Measurements from ENCODE around the gene RYR2. TPM values are rescaled to one million over a fixed set of nuclear protein-coding genes. Genes with fewer than 3 reads are reported as not detected.
A peak's percentile ranks its signal among the peaks of the same experiment; 100 is the strongest.

Gene RYR2
- polyA plus RNA-seq, 2 of the 4 experiments (the other 2 are of a cell fraction) = 0.06 TPM; not detected in 1

GRCh38 chr1:237324226-237324625, 282.2 kb downstream of the RYR2 start:
- POLR2A ChIA-PET = no interaction called here
- Histone ChIP-seq H3K27ac (no peak overlapping the region), H3K4me2 (no peak overlapping the region), H3K9me3 (no peaks in the 10 kb centered on the region), H3K4me3 (no peak overlapping the region), H3K4me1 (no peaks in the 10 kb centered on the region)
- ATAC-seq (no peak), FAIRE-seq (no peak), DNase-seq (ENCODE audit: low read depth in 1 of 2, low spot score in 1 of 2) (no peak)
- TF ChIP-seq HOXB5 (CRISPR knock-in tag; IDR thresholded peaks at IDR 0.05) = no peak
- no peak for TF ChIP-seq HMGXB4 (CRISPR knock-in tag; IDR thresholded peaks at IDR 0.05; ENCODE audit: borderline replicate concordance)
- no peak for TF ChIP-seq CHD4 (IDR thresholded peaks at IDR 0.05; ENCODE audit: borderline replicate concordance)
- TF ChIP-seq CEBPB (IDR thresholded peaks at IDR 0.05) = no peak
- no peak for TF ChIP-seq JUN (IDR thresholded peaks at IDR 0.05)
- no peak for TF ChIP-seq BHLHE40 (IDR thresholded peaks at IDR 0.05; ENCODE audit: low read depth, low read length)
- TF ChIP-seq EP300 (IDR thresholded peaks at IDR 0.05) = no peak
- no peak for TF ChIP-seq EHF (CRISPR knock-in tag; IDR thresholded peaks at IDR 0.05)
- WGBS (ENCODE audit: missing lambda C conversion rate) = 45% methylated on average over 3 of the region's 3 CpGs
- CTCF ChIA-PET = no interaction called here

- no peak for FAIRE-seq
- peak in 1 of 2 experiments; percentile 2 for DNase-seq (ENCODE audit: low read depth in 1 of 2, low spot score in 1 of 2)
- ChIA-PET POLR2A (no interaction called here), CTCF (no interaction called here)
- H3K9me3 ChIP-seq = no peaks in the 10 kb centered on the region
- H3K4me2 ChIP-seq = no peak overlapping the region
- ATAC-seq = no peak
- H3K27ac ChIP-seq = no peak overlapping the region
- TF ChIP-seq ELK1 (IDR thresholded peaks at IDR 0.05; ENCODE audit: low read depth, low read length) = no peak
- TF ChIP-seq HES2 (IDR thresholded peaks at IDR 0.05) = no peak
- no peak for TF ChIP-seq JUN (IDR thresholded peaks at IDR 0.05)
- TF ChIP-seq RARB (CRISPR knock-in tag; IDR thresholded peaks at IDR 0.05) = no peak
- TF ChIP-seq PHF8 (IDR thresholded peaks at IDR 0.05; ENCODE audit: borderline replicate concordance, low read depth) = no peak
- TF ChIP-seq TFCP2L1 (CRISPR knock-in tag; IDR thresholded peaks at IDR 0.05) = no peak
- no peak for TF ChIP-seq RCOR1 (IDR thresholded peaks at IDR 0.05; ENCODE audit: low read depth, low read length)
- TF ChIP-seq EHMT2 (IDR thresholded peaks at IDR 0.05; ENCODE audit: low read depth) = no peak
- no peak for TF ChIP-seq ATOH8 (CRISPR knock-in tag; IDR thresholded peaks at IDR 0.05; ENCODE audit: low read depth)
- TF ChIP-seq EHF (CRISPR knock-in tag; IDR thresholded peaks at IDR 0.05) = no peak
- no peak for TF ChIP-seq MAFK (IDR thresholded peaks at IDR 0.05; ENCODE audit: partially characterized antibody)
- no peak for TF ChIP-seq POLR2A (IDR thresholded peaks at IDR 0.05; ENCODE audit: low read length)
- TF ChIP-seq NR3C1 (IDR thresholded peaks at IDR 0.05) = no peak
- no peak for TF ChIP-seq RAD21 (conservative IDR thresholded peaks at IDR 0.05 in 1 of 2, IDR thresholded peaks at IDR 0.05 in 1 of 2)
- H3K4me3 ChIP-seq = no peak overlapping the region
- no peaks in the 10 kb centered on the region for H3K4me1 ChIP-seq
- WGBS (ENCODE audit: missing lambda C conversion rate) = 4% methylated on average over 3 of the region's 3 CpGs
Observed at GRCh38 chr1:237327061-237327460, 285.1 kb downstream of the RYR2 start.

- ATAC-seq (no peak), DNase-seq (ENCODE audit: low read depth in 1 of 2, low spot score in 1 of 2) (no peak), FAIRE-seq (no peak)
- Histone ChIP-seq H3K4me1 (no peaks in the 10 kb centered on the region), H3K4me2 (no peak overlapping the region), H3K4me3 (no peak overlapping the region), H3K27ac (no peak overlapping the region), H3K9me3 (no peaks in the 10 kb centered on the region)
- POLR2A ChIA-PET = no interaction called here
- CTCF ChIA-PET = no interaction called here
- WGBS (ENCODE audit: missing lambda C conversion rate) = 29% methylated on average over 3 of the region's 3 CpGs
- TF ChIP-seq HMGXB4 (CRISPR knock-in tag; IDR thresholded peaks at IDR 0.05; ENCODE audit: borderline replicate concordance) = no peak
- no peak for TF ChIP-seq PHF8 (IDR thresholded peaks at IDR 0.05; ENCODE audit: borderline replicate concordance, low read depth)
- TF ChIP-seq RCOR1 (IDR thresholded peaks at IDR 0.05; ENCODE audit: low read depth, low read length) = no peak
- TF ChIP-seq HOXA7 (CRISPR knock-in tag; IDR thresholded peaks at IDR 0.05) = no peak
- no peak for TF ChIP-seq CHD4 (IDR thresholded peaks at IDR 0.05; ENCODE audit: borderline replicate concordance)
- TF ChIP-seq POLR2A (IDR thresholded peaks at IDR 0.05; ENCODE audit: low read length) = no peak
- TF ChIP-seq HEYL (CRISPR knock-in tag; IDR thresholded peaks at IDR 0.05) = no peak
- TF ChIP-seq CBX2 (IDR thresholded peaks at IDR 0.05; ENCODE audit: borderline replicate concordance, low read depth) = no peak
- no peak for TF ChIP-seq CHD2 (IDR thresholded peaks at IDR 0.05; ENCODE audit: low read length, partially characterized antibody)
- TF ChIP-seq ZFP36 (IDR thresholded peaks at IDR 0.05; ENCODE audit: borderline replicate concordance, partially characterized antibody) = no peak
- TF ChIP-seq ZSCAN20 (CRISPR knock-in tag; IDR thresholded peaks at IDR 0.05) = no peak
Observed at GRCh38 chr1:237340892-237341291, 298.9 kb downstream of the RYR2 start.

Data from A549 (cell line).